Keratinocyte (primary cell): ENCODE results near the gene COPZ2. TPM values are rescaled to one million over a fixed set of nuclear protein-coding genes. Genes with fewer than 3 reads are reported as not detected.

Experiments used
- DNase-seq: peaks from one replicate; pipeline ENCODE4 v3.0.0-alpha.2; 2011; ENCODE audit warnings: low read depth, missing footprints, low spot score
- FAIRE-seq: peaks from 2 replicates; lab custom pipeline; 2011; peaks lifted over from hg19 to GRCh38; lab: Jason Lieb, UNC
- H2AFZ ChIP-seq: 2 replicates; pipeline ENCODE4 v1.6.0; 2012; ENCODE audit warnings: low read length, control low read depth, inconsistent platforms; ENCODE audit not compliant: control insufficient read depth
- H3K27ac ChIP-seq: 2 replicates; pipeline ENCODE4 v1.5.1; 2011; ENCODE audit warnings: low read length; ENCODE audit not compliant: control insufficient read depth, insufficient read depth
- H3K27me3 ChIP-seq: 3 replicates; pipeline ENCODE4 v1.6.0; 2011; ENCODE audit warnings: low read length; ENCODE audit not compliant: control insufficient read depth, insufficient read depth; ENCODE audit errors: extremely low read depth
- H3K36me3 ChIP-seq, 2 experiments: 2 replicates in 1 of 2; 3 replicates in 1 of 2; pipeline ENCODE4 v1.5.1; 2011; ENCODE audit warnings: low read length in 2 of 2, mild to moderate bottlenecking in 1 of 2; ENCODE audit not compliant: control insufficient read depth in 2 of 2, insufficient read depth in 2 of 2; ENCODE audit errors: extremely low read depth in 1 of 2
- H3K4me1 ChIP-seq: 3 replicates; pipeline ENCODE4 v1.5.1; 2011; ENCODE audit warnings: low read length; ENCODE audit not compliant: control insufficient read depth, insufficient read depth; ENCODE audit errors: extremely low read depth
- H3K4me2 ChIP-seq: 3 replicates; pipeline ENCODE4 v1.6.0; 2011; ENCODE audit warnings: low read depth, low read length; ENCODE audit not compliant: control insufficient read depth, insufficient read depth; ENCODE audit errors: extremely low read depth
- H3K4me3 ChIP-seq, 3 experiments: fragments of 200-600 bp in 1 of 3; sonication (generic) in 1 of 3; 2 replicates in 2 of 3; 3 replicates in 1 of 3; pipeline ENCODE4 v1.5.1; 2011 to 2016; ENCODE audit warnings: low read length in 3 of 3, mild to moderate bottlenecking in 3 of 3, control low read depth in 2 of 3, inconsistent platforms in 1 of 3, low read depth in 1 of 3, mixed read lengths in 1 of 3, mixed run types in 1 of 3, moderate library complexity in 1 of 3; ENCODE audit not compliant: control insufficient read depth in 2 of 3, insufficient read depth in 2 of 3; ENCODE audit errors: extremely low read depth in 1 of 3
- H3K79me2 ChIP-seq: 2 replicates; pipeline ENCODE4 v1.6.0; 2012; ENCODE audit warnings: low read length; ENCODE audit not compliant: control insufficient read depth, insufficient read depth
- H3K9ac ChIP-seq: 3 replicates; pipeline ENCODE4 v1.6.0; 2011; ENCODE audit warnings: low read length; ENCODE audit not compliant: control insufficient read depth, insufficient read depth; ENCODE audit errors: extremely low read depth
- H3K9me1 ChIP-seq: 3 replicates; pipeline ENCODE4 v1.6.0; 2011; ENCODE audit warnings: low read length; ENCODE audit not compliant: control insufficient read depth, insufficient read depth; ENCODE audit errors: extremely low read depth
- H3K9me3 ChIP-seq: 2 replicates; pipeline ENCODE4 v1.5.1; 2012; ENCODE audit warnings: low read depth, low read length; ENCODE audit not compliant: control insufficient read depth
- H4K20me1 ChIP-seq: 3 replicates; pipeline ENCODE4 v1.6.0; 2011; ENCODE audit warnings: low read length; ENCODE audit not compliant: control insufficient read depth, insufficient read depth; ENCODE audit errors: extremely low read depth
- CTCF ChIP-seq, 3 experiments: IDR thresholded peaks in 1 of 3; conservative IDR thresholded peaks in 1 of 3; optimal IDR thresholded peaks in 1 of 3; 2 replicates in 2 of 3; 3 replicates in 1 of 3; pipeline versions ENCODE3 to v1.5.1; 2011; ENCODE audit warnings: low read length in 3 of 3, mild to moderate bottlenecking in 3 of 3, moderate library complexity in 2 of 3, control low read depth in 1 of 3, inconsistent platforms in 1 of 3; ENCODE audit not compliant: insufficient read depth in 2 of 3; ENCODE audit errors: extremely low read depth in 1 of 3
- EZH2 ChIP-seq: IDR thresholded peaks from one replicate; pipeline ENCODE4 v1.6.1; 2012; ENCODE audit warnings: inconsistent platforms, mild to moderate bottlenecking, low read length, moderate library complexity
- dilution Hi-C: fragments of 300-500 bp; cut with MboI; formaldehyde crosslinking; loops from one replicate; pipeline ENCODE4 v1.7.0; 2020; ENCODE audit warnings: low sequenced_read_pairs; ENCODE audit not compliant: extremely low pct_ligation_motif_present
- polyA plus RNA-seq, 5 experiments: library from polyadenylated mRNA; depleted of rRNA in 3 of 5; stranded (reverse) in 3 of 5; stranded (forward) in 1 of 5; unstranded in 1 of 5; fragments of >200 nt; gene quantifications; 1 replicate in 1 of 5; 2 replicates in 3 of 5; 3 replicates in 1 of 5; pipeline versions ENCODE4 v1.2.1 to v1.2.3, GENCODE V29; 2011 to 2012; ENCODE audit warnings: missing spikeins in 2 of 5, low read depth in 1 of 5, low replicate concordance in 1 of 5

COPZ2 gene
- polyA plus RNA-seq, 1 donor (not counting 4 experiments of a cell fraction or from before 2014, with no cell fraction given): 11.1 TPM

DNA sequence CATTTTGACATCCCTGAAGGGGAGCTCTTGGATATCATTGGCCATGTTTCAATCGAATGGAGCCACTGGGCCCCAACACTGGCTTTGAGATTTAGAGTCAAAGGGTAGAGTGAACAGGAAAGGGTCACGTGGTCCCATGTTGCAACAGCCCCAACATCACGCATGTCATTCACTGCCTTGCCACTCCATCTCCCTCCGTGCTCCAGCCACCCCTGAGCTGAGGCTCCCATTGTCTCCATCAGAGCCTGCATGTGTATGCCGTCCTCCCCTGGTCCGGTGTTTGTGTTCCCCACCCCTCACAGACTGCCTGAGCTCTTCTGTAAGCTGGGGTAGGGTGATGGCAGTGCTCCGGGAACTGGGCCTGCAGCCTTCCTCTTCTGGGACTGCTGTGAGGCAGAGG lies 22.7 kb upstream of the COPZ2 start:
- Histone ChIP-seq H3K9me3 (no peaks in the 10 kb centered on the region), H3K4me3 (no peak overlapping the region), H3K4me2 (no peak overlapping the region), H3K27ac (no peak overlapping the region), H3K36me3 (peaks cover 56 to 73% of the 10 kb centered on the region in 2 experiments), H3K9me1 (peaks cover 2% of the 10 kb centered on the region), H3K9ac (no peak overlapping the region), H4K20me1 (peaks cover 6% of the 10 kb centered on the region), H3K4me1 (peaks cover 13% of the 10 kb centered on the region), H3K79me2 (peaks cover 44% of the 10 kb centered on the region), H3K27me3 (no peaks in the 10 kb centered on the region), H2AFZ (no peak overlapping the region)
- no peak for FAIRE-seq
- dilution Hi-C loops: no loop called here
- TF ChIP-seq EZH2: no peak
- TF ChIP-seq CTCF (optimal IDR thresholded peaks at IDR 0.05 in 1 of 3, IDR thresholded peaks at IDR 0.05 in 1 of 3, conservative IDR thresholded peaks at IDR 0.05 in 1 of 3; ENCODE audit: extremely low read depth in 1 of 3, insufficient read depth in 2 of 3, low read length in 3 of 3): no peak
- DNase-seq: no peak

DNA sequence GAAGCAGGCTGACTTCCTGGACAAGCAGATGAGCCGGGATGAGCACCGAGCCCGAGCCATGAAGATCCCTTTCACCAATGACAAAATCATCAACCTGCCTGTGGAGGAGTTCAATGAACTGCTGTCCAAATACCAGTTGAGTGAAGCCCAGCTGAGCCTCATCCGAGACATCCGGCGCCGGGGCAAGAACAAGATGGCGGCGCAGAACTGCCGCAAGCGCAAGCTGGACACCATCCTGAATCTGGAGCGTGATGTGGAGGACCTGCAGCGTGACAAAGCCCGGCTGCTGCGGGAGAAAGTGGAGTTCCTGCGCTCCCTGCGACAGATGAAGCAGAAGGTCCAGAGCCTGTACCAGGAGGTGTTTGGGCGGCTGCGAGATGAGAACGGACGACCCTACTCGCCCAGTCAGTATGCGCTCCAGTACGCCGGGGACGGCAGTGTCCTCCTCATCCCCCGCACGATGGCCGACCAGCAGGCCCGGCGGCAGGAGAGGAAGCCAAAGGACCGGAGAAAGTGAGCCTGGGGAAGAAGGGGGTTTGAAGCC lies 21.6 kb upstream of the COPZ2 start:
- DNase-seq: no peak
- H3K9ac ChIP-seq: no peak overlapping the region
- H3K79me2 ChIP-seq: peaks cover 49% of the 10 kb centered on the region
- TF ChIP-seq EZH2: no peak
- TF ChIP-seq CTCF (optimal IDR thresholded peaks at IDR 0.05 in 1 of 3, IDR thresholded peaks at IDR 0.05 in 1 of 3, conservative IDR thresholded peaks at IDR 0.05 in 1 of 3; ENCODE audit: extremely low read depth in 1 of 3, insufficient read depth in 2 of 3, low read length in 3 of 3): no peak
- no peak for FAIRE-seq
- H3K4me2 ChIP-seq: no peak overlapping the region
- no peaks in the 10 kb centered on the region for H3K27me3 ChIP-seq
- peaks cover 19% of the 10 kb centered on the region for H3K4me1 ChIP-seq
- H3K27ac ChIP-seq: no peak overlapping the region
- H4K20me1 ChIP-seq: peaks cover 6% of the 10 kb centered on the region
- H3K36me3 ChIP-seq: peaks cover 56 to 69% of the 10 kb centered on the region in 2 experiments
- no peaks in the 10 kb centered on the region for H3K9me3 ChIP-seq
- H2AFZ ChIP-seq: no peak overlapping the region
- H3K4me3 ChIP-seq: no peak overlapping the region
- H3K9me1 ChIP-seq: peaks cover 2% of the 10 kb centered on the region
- dilution Hi-C loops: no loop called here
